ENCODE data around the gene VENTX.
A peak's percentile ranks its signal among the peaks of the same experiment; 100 is the strongest.

Gene VENTX

DNA sequence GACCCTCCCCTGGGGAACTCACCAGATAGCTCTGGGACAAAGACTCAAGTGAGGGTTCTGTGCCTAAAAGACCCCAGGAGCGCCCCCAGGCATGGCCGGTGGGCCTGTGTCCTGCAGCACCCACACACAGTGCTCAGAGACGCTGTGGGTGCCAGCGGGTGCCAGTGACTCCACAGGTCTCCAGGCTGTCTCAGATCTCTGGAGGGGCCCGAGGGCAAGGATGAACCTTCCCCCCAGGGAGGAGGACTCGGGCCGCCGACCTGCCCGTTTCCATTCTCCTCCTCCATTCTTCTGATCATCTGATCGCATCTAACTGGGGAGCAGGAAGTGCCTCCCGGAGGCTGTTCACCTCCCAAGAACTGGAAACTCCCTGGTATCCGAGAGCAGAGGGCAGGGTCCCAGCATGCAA, 38.0 kb downstream of the VENTX start:
- no peak for DNase-seq

DNA sequence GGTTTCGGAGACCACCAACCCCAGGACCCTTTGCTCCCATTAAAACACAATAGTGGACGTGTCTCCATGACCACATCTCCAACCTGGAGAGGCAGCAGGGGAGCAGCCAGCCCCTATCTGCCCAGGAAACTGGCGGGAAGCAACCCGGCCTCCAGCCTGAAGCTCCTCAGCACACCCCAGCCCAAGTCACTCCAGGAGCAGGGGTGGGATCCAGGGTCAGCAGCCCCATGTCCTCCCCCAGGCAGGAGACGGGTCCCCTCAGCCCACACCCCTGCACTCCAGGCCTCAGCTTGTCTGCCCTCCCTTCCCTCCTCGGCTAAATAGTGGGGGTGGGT, 38.4 kb downstream of the VENTX start:
- DNase-seq, result no peak

DNA sequence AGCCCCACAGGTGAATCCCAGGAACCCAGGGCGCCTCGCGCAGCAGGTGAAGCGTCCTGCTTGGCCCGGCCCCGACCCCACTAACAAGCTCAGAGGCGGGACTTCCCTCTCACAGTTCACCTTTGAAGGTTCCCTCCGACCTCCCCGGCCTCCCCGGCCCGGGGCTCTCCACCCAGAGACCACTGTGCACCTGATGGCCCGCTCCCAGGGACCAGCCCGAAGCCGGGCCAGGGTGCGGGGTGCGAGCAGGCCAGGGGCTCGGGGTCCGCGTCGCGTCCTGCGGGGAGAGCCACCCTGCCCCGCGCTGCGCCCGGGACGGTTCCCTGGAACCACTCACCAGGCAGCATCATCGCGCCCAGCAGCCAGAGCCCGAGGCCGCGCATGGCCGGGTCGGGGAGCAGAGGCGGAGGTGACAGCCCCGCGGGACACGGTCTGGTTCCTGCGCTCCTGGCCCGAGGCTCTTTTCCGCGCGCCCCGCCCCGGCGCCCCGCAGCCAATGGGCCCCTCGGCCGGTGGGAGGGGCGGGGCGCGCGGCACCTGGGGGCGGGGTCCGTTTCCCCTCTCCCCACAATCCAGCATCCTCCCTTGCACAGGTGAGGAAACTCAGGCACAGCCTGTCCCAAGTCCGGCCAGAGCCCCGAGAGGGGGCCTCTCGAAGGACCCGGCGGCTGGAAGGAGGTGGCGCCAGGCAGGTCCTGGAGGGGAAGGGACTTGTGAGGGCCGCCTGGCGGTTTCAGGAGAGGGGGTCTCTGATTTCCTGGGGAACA, 39.0 kb downstream of the VENTX start, which contains the start of gene ADAM8:
Gene ADAM8 (minus strand): TSS at position 434 of the 767 bp plus-strand sequence. CDS start 51 bp downstream, at position 383.
- no peak for DNase-seq

GRCh38 chr10:133277277-133277992, 39.8 kb downstream of the VENTX start:
- no peak for DNase-seq

DNA sequence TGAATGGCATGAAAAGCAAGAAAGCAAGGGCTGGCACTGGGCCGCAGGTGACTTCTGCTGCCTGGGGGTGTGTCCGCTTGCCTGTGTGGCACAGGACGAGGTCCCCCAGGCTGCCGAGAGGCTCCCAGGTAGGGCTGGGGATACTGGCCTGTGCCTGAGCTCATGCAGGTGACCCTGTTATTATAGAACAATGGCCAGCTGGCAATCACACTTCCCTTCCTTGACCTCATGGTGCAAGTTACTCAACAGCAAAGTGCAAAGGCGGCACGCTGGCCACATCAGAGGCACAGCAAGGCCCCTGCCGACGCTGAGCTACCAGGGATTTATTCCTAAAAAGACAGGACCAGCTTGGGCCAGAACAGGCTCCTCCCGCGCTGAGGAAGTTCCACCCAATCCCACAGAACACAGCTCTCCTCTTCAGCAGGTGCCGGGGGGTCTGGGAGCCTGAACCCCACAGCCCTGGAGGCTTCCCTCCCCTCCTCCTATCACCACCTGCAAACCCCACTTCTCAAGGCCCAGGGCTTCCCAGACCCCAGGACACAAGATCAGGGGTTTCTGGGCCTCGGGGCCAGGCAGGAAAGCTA, 40.4 kb downstream of the VENTX start:
- no peak for DNase-seq

- DNase-seq, result peak; percentile 36
These were observed 41.1 kb downstream of the VENTX start for GRCh38 chr10:133278577-133279265.

DNA sequence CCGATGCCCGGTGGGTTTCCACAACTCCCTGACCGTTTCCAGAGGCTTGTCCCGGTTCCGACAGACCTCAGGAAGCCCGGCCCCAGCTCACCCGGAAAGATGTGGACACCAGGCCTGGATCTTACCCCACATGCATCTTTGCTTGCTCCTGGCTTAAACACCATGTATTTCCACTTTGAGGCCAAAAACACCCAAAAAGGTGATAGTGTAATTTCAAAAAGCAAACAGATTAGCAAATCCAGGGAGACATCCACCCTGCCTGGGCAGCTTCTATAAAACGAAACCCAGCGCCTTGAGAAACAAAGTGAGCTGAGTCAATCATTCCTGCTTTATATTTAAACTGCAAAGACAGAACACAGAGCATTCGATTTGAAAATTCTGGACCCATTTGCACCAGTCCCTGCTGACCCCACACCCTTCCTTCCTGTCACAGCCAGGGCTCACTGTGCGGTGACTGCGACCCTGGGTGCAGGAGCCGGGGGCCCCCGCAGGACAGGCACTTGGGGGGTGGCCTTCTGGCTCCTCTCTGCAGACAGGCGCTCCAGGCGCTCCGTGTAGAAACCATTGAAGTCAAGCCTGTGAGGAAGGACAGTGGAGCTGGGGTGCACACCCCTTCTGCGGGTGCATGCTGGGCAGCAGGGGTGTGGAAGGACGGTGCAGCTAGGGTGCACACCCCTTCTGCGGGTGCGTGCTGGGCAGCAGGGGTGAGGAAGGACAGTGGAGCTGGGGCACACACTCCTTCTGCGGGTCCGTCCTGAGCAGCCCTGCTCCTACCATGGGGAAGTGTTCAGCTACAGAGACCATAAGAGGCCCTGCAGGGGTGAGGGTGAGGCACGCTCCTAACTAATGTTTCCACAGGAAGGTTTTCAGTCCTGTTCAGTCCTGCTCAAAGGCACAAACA, 41.9 kb downstream of the VENTX start:
- DNase-seq, result no peak

DNA sequence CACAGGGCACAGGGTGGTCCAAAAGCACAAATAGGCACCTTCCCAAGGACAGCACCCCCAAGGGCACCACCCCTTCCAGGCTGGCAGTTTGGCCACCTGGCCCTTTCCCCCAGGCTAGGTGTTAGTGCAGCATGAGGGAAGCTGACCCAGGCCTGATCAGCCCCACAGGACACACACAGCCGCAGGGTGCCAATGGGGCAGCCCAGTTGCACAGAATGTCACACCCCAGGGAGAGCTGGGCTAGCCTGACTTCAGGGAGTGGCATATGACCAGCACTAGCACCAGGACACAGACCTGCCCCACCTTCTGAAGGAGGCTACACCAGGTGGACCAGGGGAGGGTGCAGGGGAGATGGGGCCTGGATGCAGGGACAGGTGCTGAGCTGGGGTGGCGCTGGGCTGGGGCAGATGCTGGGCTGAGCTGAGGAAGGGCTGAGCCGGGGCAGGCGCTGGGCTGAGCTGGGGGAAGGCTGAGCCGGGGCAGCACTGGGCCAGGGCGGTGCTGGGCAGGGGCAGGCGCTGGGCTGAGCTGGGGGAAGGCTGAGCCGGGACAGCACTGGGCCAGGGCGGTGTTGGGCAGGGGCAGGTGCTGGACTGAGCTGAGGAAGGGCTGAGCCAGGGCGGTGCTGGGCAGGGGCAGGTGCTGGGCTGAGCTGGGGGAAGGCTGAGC, 42.9 kb downstream of the VENTX start:
- no peak for DNase-seq

GRCh38 chr10:133281084-133281483, 43.4 kb downstream of the VENTX start:
- no peak for DNase-seq

DNA sequence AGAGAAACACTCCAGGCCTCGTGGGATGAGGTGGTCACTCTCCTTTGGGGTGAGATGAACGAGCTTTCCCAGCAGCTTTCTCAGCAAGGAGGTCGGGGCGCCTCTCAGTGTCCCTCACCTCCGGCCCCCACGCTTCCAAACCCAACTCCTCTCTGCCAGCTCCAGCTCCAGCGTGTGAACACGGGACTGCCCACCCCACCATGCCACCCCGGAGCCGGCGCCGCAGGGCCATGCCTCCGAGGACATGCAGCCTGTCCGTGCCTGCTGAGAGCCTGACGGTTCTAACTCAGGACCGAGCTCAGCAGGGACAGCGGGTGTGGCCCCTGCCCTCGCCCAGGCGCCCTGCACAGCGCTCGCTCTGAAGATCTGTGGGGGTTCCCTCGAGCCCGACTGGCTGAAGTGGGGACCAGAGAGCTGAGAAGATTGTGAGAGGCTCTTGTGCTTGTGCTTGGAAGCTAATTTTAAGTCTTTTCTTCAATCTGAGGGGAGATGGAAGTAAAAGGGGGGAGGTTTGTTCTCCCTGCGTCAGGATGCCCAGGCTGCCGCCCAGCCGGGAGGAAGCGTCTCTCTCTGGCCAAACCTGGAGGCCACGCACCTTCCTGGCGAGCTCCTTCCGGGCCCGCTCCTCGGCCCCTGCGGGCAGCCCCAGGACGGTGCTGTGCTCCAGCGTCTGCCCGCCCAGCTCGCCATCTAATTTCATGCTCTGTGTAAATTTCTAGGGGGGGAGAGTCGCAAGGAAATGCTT, 44.1 kb downstream of the VENTX start:
- no peak for DNase-seq

GRCh38 chr10:133282846-133283390, 45.3 kb downstream of the VENTX start:
- no peak for DNase-seq

DNA sequence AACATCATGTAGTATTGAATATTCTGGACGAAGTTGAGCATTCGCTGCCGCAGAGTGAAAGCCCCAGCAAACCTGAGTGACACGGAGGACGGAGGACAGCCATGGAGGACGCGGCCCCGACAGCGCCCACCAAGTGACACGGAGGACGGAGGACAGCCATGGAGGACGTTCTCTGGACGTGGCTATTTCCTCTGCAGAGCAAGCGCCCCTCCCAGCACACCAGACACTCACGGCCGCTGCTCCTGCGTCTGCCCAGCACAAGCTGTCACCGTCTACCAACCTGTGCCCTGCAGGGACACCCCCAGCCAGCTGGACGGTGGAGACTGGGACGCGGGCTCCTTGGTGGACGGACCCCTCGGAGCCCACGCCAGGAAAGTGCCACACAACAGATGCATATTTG, 46.3 kb downstream of the VENTX start:
- no peak for DNase-seq

- no peak for DNase-seq
These were observed 47.6 kb downstream of the VENTX start for GRCh38 chr10:133285217-133285616.

DNA sequence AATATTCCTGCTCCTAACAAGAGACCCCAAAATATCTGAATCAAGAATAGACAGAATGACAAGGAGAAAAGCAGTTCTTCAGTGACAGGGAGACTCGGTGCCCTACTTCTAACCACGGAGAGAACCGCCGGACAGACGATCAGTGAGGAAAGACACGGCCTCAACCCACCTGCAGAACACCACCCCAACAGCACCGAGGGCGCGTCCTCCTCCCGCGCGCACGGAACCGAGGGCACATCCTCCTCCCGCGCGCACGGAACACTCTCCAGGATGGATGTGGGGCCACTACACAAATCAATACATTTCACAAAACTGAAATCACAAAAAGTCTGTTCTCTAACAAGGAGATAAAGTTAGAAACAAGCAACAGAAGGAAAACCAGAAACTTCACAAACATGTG, 48.7 kb downstream of the VENTX start:
- no peak for DNase-seq

GRCh38 chr10:133287832-133288500, 50.3 kb downstream of the VENTX start:
- DNase-seq, result no peak

GRCh38 chr10:133289761-133290160, 52.1 kb downstream of the VENTX start:
- no peak for DNase-seq

Data from fibroblast of skin of right biceps (primary cell).